COLO668 (cell line): Measurements from ENCODE around the gene CEP170.
"Not testable (repeated sequence)": the region's sequence is repeated elsewhere in the genome, so short reads cannot be mapped to it uniquely, and the experiment has no call there.

Source experiments
- DNase-seq: peaks from one replicate; lab custom pipeline; 2025; ENCODE audit not compliant: unreplicated experiment; lab: John Stamatoyannopoulos, UW

The CEP170 gene

DNA sequence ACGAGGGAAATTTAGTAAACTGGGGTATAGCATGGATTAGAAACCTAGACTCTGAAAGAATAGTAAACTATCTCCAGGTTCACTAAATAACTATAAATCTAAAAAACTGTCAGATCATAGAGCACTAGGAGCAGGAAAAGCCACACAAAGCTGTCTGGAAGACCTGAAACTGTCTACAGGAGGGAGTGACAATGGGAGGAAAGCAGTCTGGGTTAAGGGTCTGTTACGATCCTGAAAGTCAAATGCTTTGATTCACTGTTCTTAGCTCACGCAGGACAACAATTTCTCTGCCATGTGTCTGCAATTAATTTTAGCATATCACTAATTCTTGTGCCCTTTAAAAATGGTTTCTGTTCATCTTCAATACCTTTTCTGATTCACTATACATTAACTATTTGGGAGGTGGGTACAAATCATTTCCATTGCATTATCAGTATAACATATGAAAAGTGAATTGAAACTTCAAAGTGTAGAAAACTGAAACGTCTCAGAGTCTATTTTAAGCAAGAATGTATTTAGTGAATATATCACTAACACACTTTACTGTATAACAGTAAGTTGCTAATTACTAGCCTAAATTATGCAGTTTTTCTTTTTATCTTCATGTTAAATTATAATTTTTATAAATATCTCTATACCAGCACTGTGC, 18.4 kb downstream of the CEP170 start:
- DNase-seq = no peak

DNA sequence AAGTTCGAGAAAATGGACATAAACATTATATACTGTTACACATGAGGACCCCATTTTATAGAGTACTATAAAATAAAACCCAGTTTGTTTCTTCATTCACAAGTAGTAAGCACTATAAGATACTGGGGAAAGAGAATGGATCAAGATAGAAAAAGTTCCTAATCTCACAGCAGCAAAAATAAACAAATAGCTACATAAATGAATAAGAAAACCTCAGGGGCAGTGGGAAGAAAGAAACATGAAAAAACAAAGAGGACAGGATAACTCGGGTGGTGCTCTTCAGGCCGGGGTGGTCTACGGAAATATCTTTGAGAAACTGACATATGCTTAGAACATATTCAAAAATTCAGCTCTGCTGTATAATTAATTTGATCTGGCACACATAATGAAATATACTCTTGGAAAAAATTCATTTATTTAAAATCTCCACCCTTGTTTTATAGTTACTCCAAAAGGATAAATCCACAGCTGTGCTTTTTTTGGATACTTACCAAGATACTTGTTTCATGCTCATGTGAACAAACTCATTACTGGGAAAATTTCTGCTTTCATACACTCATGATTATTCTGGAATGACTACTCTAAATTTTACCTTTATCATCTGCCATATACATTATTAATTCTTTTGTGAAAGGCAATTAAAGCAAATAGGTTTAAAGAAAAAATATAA, 20.0 kb downstream of the CEP170 start:
- DNase-seq = no peak

DNA sequence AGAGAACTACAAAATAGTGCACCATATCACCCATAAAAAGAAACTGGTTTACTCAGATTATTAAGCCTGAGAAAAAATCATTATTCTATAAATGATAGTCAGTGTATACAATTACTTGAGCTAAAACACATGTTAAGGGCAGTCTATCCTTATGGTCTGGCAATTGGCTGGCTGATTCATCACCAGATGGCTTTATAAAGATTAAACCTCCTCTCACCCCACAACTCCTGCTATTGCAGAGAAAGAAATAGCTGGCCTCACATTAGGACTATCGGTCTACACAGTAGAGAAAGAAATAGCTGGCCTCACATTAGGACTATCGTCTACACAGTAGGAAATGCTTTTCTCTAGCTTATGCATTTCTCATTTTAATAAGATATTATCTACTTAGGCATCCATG, 21.2 kb downstream of the CEP170 start:
- DNase-seq = no peak

DNA sequence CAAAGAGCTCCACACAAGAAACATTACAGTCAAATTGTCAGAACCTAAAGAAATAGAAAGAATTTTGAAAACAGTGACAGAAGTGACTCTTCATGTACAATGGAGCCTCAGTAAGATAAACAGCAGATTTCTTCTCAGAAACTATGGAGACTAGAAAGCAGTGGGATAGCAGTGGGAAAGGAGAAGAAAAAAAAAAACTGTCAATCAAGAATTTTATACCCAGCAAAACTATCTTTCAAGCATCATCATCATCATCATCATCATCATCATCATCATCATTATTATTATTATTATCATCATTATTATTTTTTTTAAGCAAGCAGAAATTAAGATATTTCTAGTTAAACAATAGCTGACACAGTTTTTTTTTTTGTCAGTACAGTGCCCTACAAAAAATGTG, 24.2 kb downstream of the CEP170 start:
- DNase-seq = no peak

DNA sequence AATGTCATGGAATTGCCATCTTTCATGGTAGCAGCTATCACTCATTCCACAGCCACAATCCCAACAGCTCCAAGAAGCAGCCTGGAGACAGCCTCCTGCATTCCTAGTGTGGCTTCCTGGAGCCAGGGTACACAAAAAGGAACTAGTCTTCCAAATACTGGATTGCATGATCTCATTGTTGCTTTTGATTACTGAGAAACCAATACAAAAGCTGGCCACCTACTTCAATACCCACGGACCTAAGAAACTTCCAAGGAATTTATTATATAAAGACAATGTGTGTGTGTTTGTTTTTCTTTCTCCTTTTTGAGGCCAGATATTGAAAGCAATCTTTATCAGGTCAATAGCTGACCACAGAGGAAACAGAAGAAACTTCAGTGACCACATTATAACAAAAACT, 25.6 kb downstream of the CEP170 start:
- no peak for DNase-seq

DNA sequence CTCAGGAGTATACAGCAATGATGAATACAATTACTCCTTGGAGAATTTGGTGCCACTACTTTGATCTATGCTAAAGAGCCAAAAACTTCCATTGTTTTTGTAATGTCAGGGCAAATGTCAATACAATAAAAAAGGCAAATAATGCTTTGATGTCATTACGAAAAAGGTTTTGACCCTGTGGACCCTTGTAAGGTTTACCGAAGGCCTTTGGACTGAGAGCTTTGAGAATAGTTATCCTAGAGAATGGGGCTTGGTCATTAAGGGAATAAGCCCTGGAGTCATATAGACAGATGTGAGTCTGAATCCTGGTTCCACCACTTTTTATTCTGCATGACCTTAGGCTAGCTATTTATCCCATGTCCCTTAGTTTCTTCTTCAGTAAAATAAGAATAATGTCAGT, 27.5 kb downstream of the CEP170 start:
- DNase-seq = no peak

DNA sequence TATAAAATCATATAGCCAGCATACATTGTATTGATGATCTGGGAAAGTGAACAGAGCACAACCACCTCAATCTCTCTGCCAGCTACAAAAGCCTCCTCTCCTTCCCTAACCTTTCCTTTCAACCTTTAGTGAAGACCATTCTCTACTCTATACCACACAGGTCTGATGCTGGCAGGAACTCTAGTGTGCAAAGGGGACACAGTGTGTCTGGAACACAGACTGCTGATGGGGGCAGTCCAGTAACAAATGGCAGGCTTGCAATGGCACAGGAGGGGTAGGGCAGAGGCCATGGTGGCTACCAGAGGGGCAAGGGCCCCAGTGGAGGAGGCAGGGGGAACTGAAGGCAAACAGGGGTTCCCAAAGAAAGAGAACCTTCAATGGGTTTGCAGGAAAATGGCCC, 37.0 kb downstream of the CEP170 start:
- no peak for DNase-seq

DNA sequence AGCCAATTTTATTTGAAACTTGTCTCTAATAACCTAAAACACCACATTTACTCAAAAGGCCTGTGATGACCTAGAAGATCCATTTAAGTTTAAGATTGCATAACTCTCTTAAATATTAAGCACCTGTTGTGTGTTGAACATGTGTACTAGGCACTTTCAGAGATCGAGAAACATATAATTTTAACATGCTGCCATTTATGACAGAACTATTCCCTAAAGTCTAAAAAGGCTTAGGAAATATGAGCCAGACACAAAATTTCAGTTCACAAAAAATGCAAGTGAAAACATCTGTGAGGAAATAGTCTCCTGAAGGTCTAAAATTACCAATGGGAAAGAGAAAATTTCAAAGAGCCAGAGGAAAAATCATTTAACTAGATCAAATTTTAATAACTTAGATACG, 37.7 kb downstream of the CEP170 start:
- no peak for DNase-seq

DNA sequence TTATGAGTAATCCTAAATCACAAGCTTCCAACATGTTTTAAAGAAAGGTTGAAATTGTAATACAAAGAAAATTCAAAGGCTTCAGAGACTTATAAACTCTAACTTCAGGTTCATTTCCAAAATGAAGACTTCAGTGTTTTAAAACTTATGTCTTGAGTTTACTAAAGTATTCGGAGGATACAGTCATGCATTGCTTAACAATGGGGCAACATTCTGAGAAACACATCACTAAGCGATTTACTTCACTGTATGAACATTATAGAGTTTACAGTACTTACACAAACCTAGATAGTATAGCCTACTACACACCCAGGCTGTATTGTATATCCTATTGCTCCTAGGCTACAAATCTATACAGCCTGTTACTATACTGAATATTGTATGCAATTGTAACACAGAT, 38.3 kb downstream of the CEP170 start:
- no peak for DNase-seq

DNA sequence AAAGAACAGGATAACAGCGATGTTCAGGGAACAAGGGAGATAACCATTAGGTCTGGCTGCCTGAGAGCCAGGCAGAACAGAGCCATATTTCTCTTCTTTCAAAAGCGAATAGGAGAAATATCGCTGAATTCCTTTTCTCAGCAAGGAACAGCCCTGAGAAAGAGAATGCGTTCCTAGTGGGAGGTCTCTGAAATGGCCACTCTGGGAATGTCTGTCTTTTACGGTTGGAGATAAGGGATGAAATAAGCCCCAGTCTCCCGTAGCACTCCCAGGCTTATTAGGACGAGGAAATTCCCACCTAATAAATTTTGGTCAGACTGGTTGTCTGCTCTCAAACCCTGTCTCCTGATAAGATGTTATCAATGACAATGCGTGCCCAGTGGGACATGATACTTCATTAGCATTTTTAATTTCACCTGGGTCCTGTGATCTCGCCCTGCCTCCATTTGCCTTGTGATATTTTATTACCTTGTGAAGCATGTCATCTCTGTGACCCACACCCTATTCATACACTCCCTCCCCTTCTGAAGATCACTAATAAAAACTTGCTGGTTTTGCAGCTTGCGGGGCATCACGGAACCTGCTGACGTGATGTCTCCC, 39.7 kb downstream of the CEP170 start:
- DNase-seq = not testable (repeated sequence)

DNA sequence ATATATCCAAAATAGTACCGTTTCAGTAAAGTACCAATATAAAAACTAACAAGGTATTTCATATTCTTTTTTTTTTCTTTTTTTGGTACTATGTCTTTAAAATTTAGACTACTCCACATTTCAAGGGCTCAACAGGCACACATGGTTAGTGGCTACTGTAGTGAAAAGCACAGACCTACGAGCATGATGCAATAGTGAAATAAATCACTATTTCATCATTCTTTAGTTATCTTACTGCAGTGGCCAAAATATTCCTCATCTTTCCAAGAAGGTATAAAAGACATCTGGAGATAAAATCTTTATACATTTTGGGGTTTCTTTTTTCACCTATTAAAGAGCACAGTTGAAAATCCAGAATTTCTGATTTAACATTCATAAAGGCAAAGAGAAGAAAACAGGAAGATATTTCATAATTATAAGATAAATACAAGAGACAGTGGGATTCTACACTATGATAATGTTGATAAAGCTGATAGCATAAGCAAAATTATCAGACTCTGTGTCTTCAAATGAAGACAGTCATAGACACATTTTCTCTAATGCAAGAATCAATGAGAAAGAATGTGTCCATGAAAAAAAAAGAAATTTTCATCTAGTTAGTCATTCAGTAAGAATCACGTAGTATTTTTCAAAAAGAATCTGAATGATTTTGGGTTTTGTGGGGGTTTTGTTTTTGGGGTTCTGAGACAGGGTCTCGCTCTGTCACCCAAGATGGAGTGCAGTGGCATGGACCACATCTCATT, 41.9 kb downstream of the CEP170 start:
- no peak for DNase-seq

DNA sequence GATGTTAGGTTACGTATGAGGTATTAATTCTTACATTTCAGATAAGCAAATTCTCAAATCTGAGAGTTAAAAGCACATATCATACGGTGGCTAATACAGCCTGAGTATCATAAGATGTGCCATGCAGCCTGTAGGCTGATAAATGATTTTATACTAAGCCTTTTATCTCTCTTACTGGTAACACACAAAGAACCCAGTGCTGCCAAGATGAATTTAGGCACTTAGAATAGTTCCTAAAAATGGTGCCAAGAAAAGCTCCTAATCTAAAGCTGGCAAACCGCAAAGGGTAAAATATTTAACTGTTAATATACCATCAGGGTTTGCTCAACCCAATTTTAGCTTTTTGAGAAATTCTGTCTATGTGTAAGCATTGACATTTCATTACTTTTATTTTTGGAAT, 43.1 kb downstream of the CEP170 start:
- not testable (repeated sequence) for DNase-seq

DNA sequence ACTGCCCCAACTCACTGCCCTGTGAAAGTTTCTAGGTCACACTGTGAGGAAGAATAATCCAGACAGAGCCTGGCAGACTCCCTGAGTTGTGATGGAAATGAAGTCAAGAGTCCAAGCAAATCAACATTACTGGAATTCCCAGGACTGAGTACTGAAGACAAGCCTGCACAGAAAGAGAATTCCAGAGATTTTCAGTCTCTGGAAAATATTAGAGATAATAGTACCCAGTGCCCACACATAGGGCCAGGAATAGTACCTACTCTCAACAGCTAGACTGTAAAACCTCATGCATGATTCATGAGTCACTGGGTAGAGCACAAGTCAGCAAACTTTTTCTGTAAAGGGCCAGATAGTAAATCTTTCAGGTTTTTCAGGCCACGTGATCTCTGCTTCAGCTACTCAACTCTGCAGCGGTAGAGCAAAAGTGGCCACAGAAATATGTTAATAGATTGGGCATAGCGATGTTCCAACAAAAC, 50.0 kb downstream of the CEP170 start:
- DNase-seq = not testable (repeated sequence)

DNA sequence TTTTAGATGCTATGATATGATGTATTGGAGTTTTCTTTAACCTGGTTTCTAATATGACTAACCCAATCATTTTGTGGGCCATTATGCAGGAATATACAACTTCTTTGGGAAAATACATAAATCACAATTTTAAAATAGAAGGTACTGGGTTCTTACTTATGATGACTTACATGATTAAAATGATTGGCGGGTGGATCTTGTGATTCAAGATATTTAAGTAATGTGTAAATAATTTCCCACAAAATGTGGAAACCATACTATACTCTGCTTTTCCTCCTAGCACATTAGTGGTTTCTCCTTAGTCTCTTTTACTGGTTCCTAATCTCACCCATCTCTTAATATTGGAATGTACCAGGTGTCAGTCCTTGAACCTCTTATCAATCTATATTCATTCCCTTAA, 50.7 kb downstream of the CEP170 start:
- DNase-seq = not testable (repeated sequence)

DNA sequence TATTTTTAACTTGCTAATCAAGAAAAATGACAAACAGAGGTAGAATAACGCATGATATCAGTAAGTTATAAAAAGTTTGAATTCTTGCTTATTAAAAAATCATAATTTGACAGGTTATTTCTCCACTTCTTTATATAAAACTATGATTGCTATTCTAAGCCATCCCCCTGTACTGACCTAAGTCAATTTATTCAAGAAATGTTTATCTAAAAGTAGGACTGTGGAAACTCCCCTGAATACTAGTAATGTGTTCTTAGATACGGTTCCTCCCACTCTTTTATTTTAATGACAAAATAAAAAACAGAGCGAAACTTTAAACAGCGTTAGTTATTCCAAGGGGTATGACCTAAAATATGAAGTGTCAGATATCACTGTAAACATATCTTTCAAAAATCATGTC, 51.9 kb downstream of the CEP170 start:
- not testable (repeated sequence) for DNase-seq

DNA sequence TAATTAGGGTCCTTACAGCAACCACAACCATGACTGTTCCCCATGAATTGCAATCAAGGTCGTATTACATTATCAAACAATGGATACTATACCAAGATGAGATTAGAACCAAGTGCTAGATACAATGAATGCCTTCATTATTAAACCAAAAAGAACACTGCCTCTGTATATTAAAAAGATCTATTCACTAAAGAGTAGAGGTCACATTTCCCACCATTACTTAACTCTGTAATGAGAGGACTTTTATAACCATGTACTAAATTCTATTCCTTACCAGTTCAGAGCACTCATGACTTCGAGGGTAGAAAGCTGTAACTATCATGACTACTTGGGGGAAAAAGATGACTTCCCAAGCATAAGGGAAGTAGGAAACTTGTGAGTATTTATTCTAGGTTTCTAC, 53.8 kb downstream of the CEP170 start:
- not testable (repeated sequence) for DNase-seq

DNA sequence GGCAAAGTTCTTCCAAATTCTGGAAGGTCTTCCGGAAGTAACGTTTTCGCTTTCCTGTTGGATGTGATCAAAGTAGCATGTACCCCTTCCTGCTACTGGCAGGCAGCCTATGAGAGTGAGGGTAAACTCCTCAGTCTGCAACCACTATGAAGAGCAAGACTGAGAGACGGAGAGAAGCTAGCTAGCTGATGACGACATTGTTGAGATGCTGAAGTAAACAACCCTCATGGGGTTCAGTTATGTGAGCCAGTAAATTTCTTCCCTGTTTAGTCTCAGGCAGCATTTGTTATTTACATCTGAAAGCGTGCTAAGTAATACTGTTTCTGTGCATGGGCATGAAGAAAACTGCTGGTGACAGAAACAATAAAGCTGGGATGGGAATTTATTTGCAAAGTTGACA, 57.6 kb downstream of the CEP170 start:
- DNase-seq = not testable (repeated sequence)

DNA sequence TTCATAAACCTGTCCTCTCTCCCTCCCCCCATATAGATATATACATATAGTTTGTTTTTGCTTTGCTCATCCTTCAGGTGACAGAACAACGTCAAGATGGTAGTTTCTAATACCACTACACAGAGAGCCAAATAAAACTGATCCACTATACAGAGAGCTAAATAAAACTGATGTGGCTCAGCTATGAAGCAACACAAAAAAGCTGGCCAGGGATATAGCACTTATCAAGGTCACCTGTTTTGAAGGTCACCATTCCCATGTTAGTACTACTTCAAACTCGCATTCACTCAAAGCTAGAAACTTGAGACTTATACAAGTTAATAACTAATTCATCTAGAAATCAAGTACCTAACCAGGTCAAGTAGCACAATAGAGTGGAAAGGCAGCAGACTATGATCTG, 61.8 kb downstream of the CEP170 start:
- not testable (repeated sequence) for DNase-seq

DNA sequence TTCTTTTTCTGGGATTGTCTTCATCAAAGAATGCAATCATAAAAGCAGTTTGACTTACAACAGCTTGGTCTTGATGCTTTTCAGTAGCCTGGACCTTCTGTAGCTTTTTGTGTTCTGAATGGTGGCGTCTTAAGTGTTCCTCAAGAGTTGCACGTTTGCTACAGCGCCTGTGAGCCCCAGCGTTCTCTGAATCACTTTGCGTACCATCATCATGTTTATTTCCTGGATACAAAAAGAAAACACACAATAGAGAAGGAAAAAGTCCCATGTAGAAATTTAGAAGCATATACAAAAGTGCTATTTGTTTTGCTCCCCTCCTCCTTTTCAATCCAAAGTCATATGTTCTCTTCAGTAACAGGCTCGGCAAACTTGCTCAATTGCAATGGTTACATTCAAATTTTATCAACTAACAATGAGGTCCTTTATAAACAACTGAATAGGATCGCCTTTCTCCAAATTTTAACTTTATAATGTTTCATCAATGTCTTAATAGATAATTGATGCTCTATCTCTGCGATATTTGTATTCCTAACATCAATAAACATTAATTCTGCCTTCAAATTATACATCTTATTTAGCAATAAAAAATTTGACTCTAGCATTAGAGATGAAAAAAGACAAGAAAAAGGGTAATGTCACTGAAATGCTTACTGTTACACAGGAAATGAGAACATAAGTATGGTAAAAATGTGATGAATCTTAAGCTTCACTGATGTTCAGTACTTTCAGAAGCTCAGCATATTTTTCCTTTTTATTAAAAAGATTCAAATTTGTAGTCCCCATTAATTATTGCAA, 68.7 kb downstream of the CEP170 start:
- DNase-seq = not testable (repeated sequence)

DNA sequence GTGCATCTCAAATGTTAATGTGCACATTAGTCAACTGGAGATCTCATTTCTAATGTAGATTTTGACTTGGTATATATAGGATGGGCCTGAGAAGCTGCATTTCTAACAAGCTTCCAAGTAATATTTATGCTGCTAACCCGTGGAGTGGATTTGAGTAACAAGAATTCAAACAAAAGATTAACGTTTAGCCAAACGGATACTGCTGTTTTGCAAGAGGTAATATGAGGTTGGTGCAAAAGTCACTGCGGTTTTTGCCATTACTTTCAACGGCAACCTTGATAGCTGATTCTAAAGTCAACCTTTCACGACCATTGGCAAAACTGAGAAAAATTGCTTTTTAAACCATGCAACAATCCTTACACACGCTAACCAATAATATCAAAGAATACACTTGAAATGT, 70.3 kb downstream of the CEP170 start:
- DNase-seq = not testable (repeated sequence)

DNA sequence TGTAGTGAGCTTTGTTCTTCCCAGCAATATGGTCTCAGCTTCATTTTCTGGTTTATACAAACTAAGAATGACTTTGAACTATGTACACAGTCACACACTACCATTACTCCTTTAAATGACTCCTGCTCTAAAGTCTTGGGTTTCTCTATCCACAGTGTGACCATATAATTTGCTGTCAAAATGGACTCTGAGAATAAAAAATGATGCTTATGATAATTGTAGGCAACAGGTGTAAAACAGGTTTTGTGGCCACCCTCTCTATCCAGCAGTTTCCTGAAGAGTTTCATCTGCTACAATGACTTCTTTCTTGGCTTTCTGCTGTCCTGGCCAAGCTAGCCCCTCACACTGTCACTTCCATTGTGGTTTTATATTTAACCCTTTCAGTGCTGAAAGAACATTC, 71.4 kb downstream of the CEP170 start:
- DNase-seq = not testable (repeated sequence)
